GM21529 (cell line): Measurements from ENCODE around the gene FCN1.

Experiments used
- ATAC-seq: cut with Tn5 transposase; IDR thresholded peaks from one replicate; pipeline ENCODE4 v1.9.1; 2021; ENCODE audit not compliant: unreplicated experiment

The FCN1 gene

GRCh38 chr9:134937566-134938345 lies 20.0 kb upstream of the FCN1 start:
- no peak for ATAC-seq

- ATAC-seq: no peak
Observed at GRCh38 chr9:134937164-134937555, 19.4 kb upstream of the FCN1 start.

GRCh38 chr9:134936346-134937163 lies 18.8 kb upstream of the FCN1 start:
- ATAC-seq: peak; percentile 42

- ATAC-seq: no peak
Observed at GRCh38 chr9:134935701-134936345, 18.1 kb upstream of the FCN1 start.

GRCh38 chr9:134935056-134935640 lies 17.4 kb upstream of the FCN1 start:
- no peak for ATAC-seq

GRCh38 chr9:134933076-134933659 lies 15.5 kb upstream of the FCN1 start:
- ATAC-seq: no peak

- no peak for ATAC-seq
Observed at GRCh38 chr9:134932606-134933005, 14.9 kb upstream of the FCN1 start.

GRCh38 chr9:134932171-134932570 lies 14.5 kb upstream of the FCN1 start:
- ATAC-seq: no peak

- peak; percentile 56 for ATAC-seq
Observed at GRCh38 chr9:134930398-134930797, 12.7 kb upstream of the FCN1 start.

GRCh38 chr9:134929193-134930158 lies 11.8 kb upstream of the FCN1 start:
- no peak for ATAC-seq

- ATAC-seq: no peak
Observed at GRCh38 chr9:134928436-134929192, 10.9 kb upstream of the FCN1 start.

GRCh38 chr9:134925011-134925511 lies 7.3 kb upstream of the FCN1 start:
- no peak for ATAC-seq

- ATAC-seq: no peak
Observed at GRCh38 chr9:134923466-134923865, 5.8 kb upstream of the FCN1 start.

GRCh38 chr9:134922932-134923240 lies 5.2 kb upstream of the FCN1 start:
- no peak for ATAC-seq

GRCh38 chr9:134922066-134922931 lies 4.6 kb upstream of the FCN1 start:
- no peak for ATAC-seq

- ATAC-seq: no peak
Observed at GRCh38 chr9:134919303-134919702, 1.6 kb upstream of the FCN1 start.

- no peak for ATAC-seq
Observed at GRCh38 chr9:134918646-134919045, 934 bp upstream of the FCN1 start.

- no peak for ATAC-seq
Observed at GRCh38 chr9:134916161-134916665, 1.5 kb downstream of the FCN1 start.
